Left ventricle myocardium inferior (tissue), 1 donor: ENCODE data around the gene VAT1L. TPM values are rescaled to one million over a fixed set of nuclear protein-coding genes. Genes with fewer than 3 reads are reported as not detected.

ENCODE experiments used
- DNase-seq: peaks from one replicate; pipeline ENCODE4 v3.0.0-alpha.2; 2020
- H3K27ac ChIP-seq: fragments of 200-600 bp; replicated peaks from 2 replicates; pipeline ENCODE4 v1.8.0; 2021
- H3K27me3 ChIP-seq: fragments of 200-600 bp; 2 replicates; pipeline ENCODE4 v1.8.0; 2021; ENCODE audit warnings: low read depth
- H3K36me3 ChIP-seq: fragments of 200-600 bp; 2 replicates; pipeline ENCODE4 v1.8.0; 2021
- H3K4me1 ChIP-seq: fragments of 200-600 bp; 2 replicates; pipeline ENCODE4 v1.8.0; 2021
- H3K4me3 ChIP-seq: fragments of 200-600 bp; 2 replicates; pipeline ENCODE4 v1.8.0; 2021; ENCODE audit warnings: mild to moderate bottlenecking, moderate library complexity
- H3K9me3 ChIP-seq: fragments of 200-600 bp; replicated peaks from 2 replicates; pipeline ENCODE4 v1.8.0; 2021
- intact Hi-C: fragments of 100-400 bp; cut with micrococcal nuclease; formaldehyde crosslinking; loops from one replicate; pipeline ENCODE4 v1.11.0; 2022
- total RNA-seq: library from RNA; stranded (reverse); fragmentation: NEBNext Ultra II Directional; extraction: Animal tissue kit (Norgen Biotek cat#: 25700); gene quantifications from one replicate; pipeline ENCODE4 v1.2.1, GENCODE V29; 2021
- TF ChIP-seq, protein P1 (sequence below): fragments of 200-600 bp; IDR thresholded peaks from 2 replicates; pipeline ENCODE4 v1.8.0; 2021; ENCODE audit warnings: antibody characterized with exemption, mild to moderate bottlenecking, borderline replicate concordance
- donor health status: DM: no; HTN: yes; CAD: no; lungs with severe emphysema.

The VAT1L gene
- total RNA-seq, 1 donor from 2014 or later, result 13.1 TPM

DNA sequence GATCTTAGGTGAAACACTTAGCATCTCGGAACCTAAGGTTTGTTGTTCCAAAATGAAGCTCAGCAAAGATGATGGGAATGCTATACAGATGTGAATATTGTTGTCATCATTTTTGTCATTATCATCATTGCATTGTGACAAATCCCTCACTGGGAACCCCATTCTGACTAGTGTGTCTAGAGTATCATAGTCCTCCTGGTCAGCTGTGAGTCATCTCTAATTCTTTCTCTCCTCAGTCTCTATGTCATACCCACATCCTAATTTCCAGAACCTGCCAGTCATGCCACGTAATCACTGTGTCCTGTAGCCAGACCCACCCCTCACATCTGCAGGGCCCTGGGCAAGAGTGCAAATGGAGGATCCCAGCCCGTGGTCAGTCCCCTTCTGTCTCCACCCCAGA lies 173.4 kb downstream of the VAT1L start:
- peaks cover 8% of the 10 kb centered on the region for H3K27me3 ChIP-seq
- H3K4me3 ChIP-seq, result no peak overlapping the region
- H3K27ac ChIP-seq, result no peak overlapping the region
- no peak for DNase-seq
- intact Hi-C loops, result no loop called here
- H3K4me1 ChIP-seq, result no peaks in the 10 kb centered on the region
- no peaks in the 10 kb centered on the region for H3K9me3 ChIP-seq
- TF ChIP-seq, protein P1, sequence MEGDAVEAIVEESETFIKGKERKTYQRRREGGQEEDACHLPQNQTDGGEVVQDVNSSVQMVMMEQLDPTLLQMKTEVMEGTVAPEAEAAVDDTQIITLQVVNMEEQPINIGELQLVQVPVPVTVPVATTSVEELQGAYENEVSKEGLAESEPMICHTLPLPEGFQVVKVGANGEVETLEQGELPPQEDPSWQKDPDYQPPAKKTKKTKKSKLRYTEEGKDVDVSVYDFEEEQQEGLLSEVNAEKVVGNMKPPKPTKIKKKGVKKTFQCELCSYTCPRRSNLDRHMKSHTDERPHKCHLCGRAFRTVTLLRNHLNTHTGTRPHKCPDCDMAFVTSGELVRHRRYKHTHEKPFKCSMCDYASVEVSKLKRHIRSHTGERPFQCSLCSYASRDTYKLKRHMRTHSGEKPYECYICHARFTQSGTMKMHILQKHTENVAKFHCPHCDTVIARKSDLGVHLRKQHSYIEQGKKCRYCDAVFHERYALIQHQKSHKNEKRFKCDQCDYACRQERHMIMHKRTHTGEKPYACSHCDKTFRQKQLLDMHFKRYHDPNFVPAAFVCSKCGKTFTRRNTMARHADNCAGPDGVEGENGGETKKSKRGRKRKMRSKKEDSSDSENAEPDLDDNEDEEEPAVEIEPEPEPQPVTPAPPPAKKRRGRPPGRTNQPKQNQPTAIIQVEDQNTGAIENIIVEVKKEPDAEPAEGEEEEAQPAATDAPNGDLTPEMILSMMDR, result no peak
- no peaks in the 10 kb centered on the region for H3K36me3 ChIP-seq

DNA sequence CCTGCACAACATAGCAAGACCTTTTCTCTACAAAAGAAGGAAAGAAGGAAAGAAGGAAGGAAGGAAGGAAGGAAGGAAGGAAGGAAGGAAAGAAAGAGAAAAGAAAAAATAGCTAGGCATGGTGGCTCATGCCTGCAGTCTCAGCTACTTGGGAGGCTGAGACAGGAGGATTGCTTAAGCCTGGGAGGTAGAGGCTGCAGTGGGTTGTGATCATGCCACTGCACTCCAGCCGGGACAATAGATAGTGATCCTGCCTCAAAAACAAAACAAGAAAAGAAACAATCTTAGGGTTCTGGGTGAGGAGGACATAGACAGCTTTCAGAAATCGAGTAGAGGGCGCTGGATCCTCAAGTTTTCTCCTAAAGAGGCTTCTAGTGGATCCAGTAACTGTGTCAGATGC lies 174.3 kb downstream of the VAT1L start:
- H3K9me3 ChIP-seq, result no peaks in the 10 kb centered on the region
- H3K27me3 ChIP-seq, result peaks cover 8% of the 10 kb centered on the region
- no peaks in the 10 kb centered on the region for H3K36me3 ChIP-seq
- DNase-seq, result no peak
- no peaks in the 10 kb centered on the region for H3K4me1 ChIP-seq
- no peak overlapping the region for H3K4me3 ChIP-seq
- intact Hi-C loops, result no loop called here
- TF ChIP-seq, protein P1, result no peak
- H3K27ac ChIP-seq, result no peak overlapping the region

DNA sequence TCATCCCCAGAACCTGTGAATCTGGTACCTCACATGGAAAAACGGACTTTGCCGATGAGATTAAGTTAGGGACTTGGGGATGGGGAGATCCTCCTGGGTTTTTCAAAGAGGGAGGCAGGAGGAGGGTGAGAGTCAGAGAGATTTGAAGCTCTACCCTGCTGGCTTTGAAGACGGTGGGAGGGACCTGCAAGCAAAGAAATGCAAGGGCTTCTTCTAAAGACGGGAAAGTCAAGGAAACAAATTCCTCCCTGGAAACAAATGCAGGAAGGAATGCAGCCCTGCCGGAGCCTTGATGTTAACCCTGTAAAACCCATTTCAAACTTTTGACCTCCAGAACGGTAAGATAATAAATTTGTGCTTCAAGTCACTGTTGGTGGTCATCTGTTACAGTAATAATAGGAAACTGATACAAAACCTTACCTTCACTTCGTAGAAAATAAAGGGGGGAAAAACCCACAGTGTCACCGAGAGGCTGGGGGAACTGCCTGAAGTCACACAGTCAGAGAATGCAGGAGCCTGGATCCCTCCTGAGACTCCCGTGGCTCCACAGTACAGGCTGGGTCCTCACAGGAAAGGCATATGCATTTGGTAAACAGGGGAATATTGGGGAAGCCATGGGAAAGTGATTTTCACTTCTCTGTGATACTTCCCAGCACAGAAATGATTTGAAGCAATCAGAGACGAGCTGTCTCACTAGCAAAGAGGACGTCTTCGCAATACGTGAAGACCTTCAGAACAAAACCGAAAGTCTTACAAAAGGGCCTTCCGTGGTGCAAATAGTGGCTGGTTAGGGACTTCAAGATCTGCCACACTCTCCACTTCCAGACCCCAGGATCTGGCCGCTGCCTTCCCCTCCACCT lies 175.1 kb downstream of the VAT1L start:
- Histone ChIP-seq H3K9me3 (no peaks in the 10 kb centered on the region), H3K27me3 (peaks cover 8% of the 10 kb centered on the region), H3K36me3 (no peaks in the 10 kb centered on the region), H3K4me1 (no peaks in the 10 kb centered on the region), H3K4me3 (no peak overlapping the region), H3K27ac (no peak overlapping the region)
- intact Hi-C loops, result no loop called here
- DNase-seq, result no peak
- TF ChIP-seq, protein P1, result no peak

DNA sequence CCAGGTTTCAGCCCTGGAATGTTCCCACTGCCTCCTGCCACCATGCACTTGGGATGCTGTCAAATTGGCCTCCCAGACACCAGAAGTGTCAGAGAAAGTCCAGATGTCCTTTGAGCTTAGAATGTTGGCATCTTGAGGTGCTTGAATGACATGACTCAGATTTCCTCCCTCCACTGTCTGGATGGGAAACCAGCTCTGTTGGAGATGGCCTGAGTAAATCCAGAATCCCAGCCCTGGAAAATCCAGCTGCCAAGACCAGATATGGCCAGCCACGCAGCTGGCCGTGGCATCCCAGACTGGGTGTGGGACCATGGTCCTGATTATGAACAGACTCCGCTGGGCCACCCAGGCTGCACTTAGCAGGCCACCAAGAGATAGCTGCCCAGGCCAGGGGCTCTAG lies 177.0 kb downstream of the VAT1L start:
- TF ChIP-seq, protein P1, result no peak
- intact Hi-C loops, result no loop called here
- H3K9me3 ChIP-seq, result no peaks in the 10 kb centered on the region

DNA sequence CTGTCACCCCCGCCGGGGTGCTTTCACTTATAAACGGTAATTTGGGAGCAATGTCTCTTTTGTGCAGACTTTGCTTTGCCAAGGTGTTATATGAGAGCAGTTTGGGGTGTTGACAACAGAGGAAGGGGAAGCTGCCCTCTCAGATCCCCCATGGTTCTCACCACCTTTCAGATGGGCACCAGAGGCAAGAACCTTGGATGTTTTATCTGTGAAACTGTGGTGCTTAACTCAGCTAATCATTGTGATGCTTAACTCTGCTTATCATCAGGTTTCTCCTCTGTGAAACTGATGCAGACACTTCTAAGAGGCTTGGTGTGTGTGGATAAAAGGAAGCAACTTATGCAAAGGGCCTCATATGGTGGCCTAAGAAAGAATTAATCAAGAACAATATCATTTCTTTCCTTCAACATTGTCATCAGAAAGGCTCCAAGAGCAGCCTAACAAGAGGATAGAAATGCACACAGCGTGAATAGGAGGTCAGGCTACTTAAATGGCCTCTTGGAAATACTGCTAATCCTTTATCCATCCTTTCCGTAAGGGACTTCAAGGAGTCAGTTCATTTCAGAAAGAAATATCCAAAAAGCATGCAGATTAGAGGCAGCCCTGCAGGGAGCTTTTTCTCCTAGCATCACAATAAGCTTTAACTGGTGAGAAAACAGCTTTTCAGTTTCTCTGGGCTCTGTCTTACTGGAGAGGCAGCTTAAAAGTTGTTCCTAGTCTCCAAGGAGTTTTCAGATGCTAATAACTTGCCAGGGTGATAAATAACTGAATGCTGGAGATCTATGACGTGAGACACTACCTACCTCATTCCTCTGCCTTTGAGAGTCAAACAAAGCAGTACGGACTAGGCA lies 178.9 kb downstream of the VAT1L start:
- TF ChIP-seq, protein P1, result no peak
- DNase-seq, result no peak
- Histone ChIP-seq H3K9me3 (no peaks in the 10 kb centered on the region), H3K4me1 (peaks cover 4% of the 10 kb centered on the region), H3K27ac (no peak overlapping the region), H3K36me3 (no peaks in the 10 kb centered on the region), H3K27me3 (peaks cover 9% of the 10 kb centered on the region), H3K4me3 (no peak overlapping the region)
- intact Hi-C loops, result no loop called here

More for the DNA sequence above, 177.0 kb downstream of the VAT1L start:
- peaks cover 8% of the 10 kb centered on the region for H3K27me3 ChIP-seq
- no peaks in the 10 kb centered on the region for H3K4me1 ChIP-seq
- no peaks in the 10 kb centered on the region for H3K36me3 ChIP-seq
- no peak overlapping the region for H3K27ac ChIP-seq
- no peak for DNase-seq
- no peak overlapping the region for H3K4me3 ChIP-seq
